ENCODE results near the gene DPY19L2.
A peak's percentile ranks its signal among the peaks of the same experiment; 100 is the strongest.
"Not testable (repeated sequence)": the region's sequence is repeated elsewhere in the genome, so short reads cannot be mapped to it uniquely, and the experiment has no call there.

The DPY19L2 gene

GRCh38 chr12:63680758-63681157 lies 12.5 kb upstream of the DPY19L2 start:
- not testable (repeated sequence) for DNase-seq; H3K4me1 ChIP-seq (ENCODE audit: control insufficient read depth, low read depth, low read length); H2AK5ac ChIP-seq (ENCODE audit: low read length); H4K8ac ChIP-seq (ENCODE audit: low read depth, low read length); H3K79me1 ChIP-seq (ENCODE audit: low read length); H2BK120ac ChIP-seq (ENCODE audit: low read depth, low read length); H3K9ac ChIP-seq (ENCODE audit: low read length); H2BK5ac ChIP-seq (ENCODE audit: low read length); H3K79me2 ChIP-seq (ENCODE audit: control insufficient read depth, insufficient read depth, low read length); H2BK15ac ChIP-seq (replicated peaks; ENCODE audit: low read depth); H3K4me2 ChIP-seq (ENCODE audit: low read length); H3K36me3 ChIP-seq (ENCODE audit: control insufficient read depth, insufficient read depth, low read length); H3K27ac ChIP-seq (ENCODE audit: low read depth, low read length); H3K4me3 ChIP-seq (ENCODE audit: low read length); H3K56ac ChIP-seq (ENCODE audit: low read length); H3K27me3 ChIP-seq (ENCODE audit: insufficient read depth, low read length, poor library complexity); H3K23ac ChIP-seq (ENCODE audit: low read length); H3K4ac ChIP-seq (ENCODE audit: low read depth, low read length); H3K18ac ChIP-seq (ENCODE audit: low read length); H4K5ac ChIP-seq (ENCODE audit: low read length)

- not testable (repeated sequence) for H3K18ac ChIP-seq (ENCODE audit: low read length); H2BK15ac ChIP-seq (replicated peaks; ENCODE audit: low read depth); H3K4me2 ChIP-seq (ENCODE audit: low read length); H3K56ac ChIP-seq (ENCODE audit: low read length); H3K79me1 ChIP-seq (ENCODE audit: low read length); H3K27ac ChIP-seq (ENCODE audit: low read depth, low read length); H3K27me3 ChIP-seq (ENCODE audit: insufficient read depth, low read length, poor library complexity); H2BK120ac ChIP-seq (ENCODE audit: low read depth, low read length); H4K5ac ChIP-seq (ENCODE audit: low read length); H2BK5ac ChIP-seq (ENCODE audit: low read length); H3K4me1 ChIP-seq (ENCODE audit: control insufficient read depth, low read depth, low read length); H3K4ac ChIP-seq (ENCODE audit: low read depth, low read length); H3K36me3 ChIP-seq (ENCODE audit: control insufficient read depth, insufficient read depth, low read length); H3K23ac ChIP-seq (ENCODE audit: low read length); H3K79me2 ChIP-seq (ENCODE audit: control insufficient read depth, insufficient read depth, low read length); H3K9ac ChIP-seq (ENCODE audit: low read length); H4K8ac ChIP-seq (ENCODE audit: low read depth, low read length); H3K4me3 ChIP-seq (ENCODE audit: low read length); DNase-seq; H2AK5ac ChIP-seq (ENCODE audit: low read length)
- no CpG with 5 or more reads among the region's 2 CpGs for WGBS (ENCODE audit: extremely low coverage, insufficient coverage, low lambda C conversion rate)
These were observed 4.3 kb upstream of the DPY19L2 start for GRCh38 chr12:63672550-63672949.

- no CpG with 5 or more reads among the region's 1 CpG for WGBS (ENCODE audit: extremely low coverage, insufficient coverage, low lambda C conversion rate)
- H2BK15ac ChIP-seq (replicated peaks; ENCODE audit: low read depth); H3K79me2 ChIP-seq (ENCODE audit: control insufficient read depth, insufficient read depth, low read length); H3K27ac ChIP-seq (ENCODE audit: low read depth, low read length); H3K27me3 ChIP-seq (ENCODE audit: insufficient read depth, low read length, poor library complexity); H3K4ac ChIP-seq (ENCODE audit: low read depth, low read length); H4K5ac ChIP-seq (ENCODE audit: low read length); H3K4me1 ChIP-seq (ENCODE audit: control insufficient read depth, low read depth, low read length); H2AK5ac ChIP-seq (ENCODE audit: low read length); H3K23ac ChIP-seq (ENCODE audit: low read length); H2BK120ac ChIP-seq (ENCODE audit: low read depth, low read length); H3K9ac ChIP-seq (ENCODE audit: low read length); H3K79me1 ChIP-seq (ENCODE audit: low read length); H4K8ac ChIP-seq (ENCODE audit: low read depth, low read length); H3K4me3 ChIP-seq (ENCODE audit: low read length); H3K4me2 ChIP-seq (ENCODE audit: low read length); H2BK5ac ChIP-seq (ENCODE audit: low read length); H3K18ac ChIP-seq (ENCODE audit: low read length); H3K56ac ChIP-seq (ENCODE audit: low read length); H3K36me3 ChIP-seq (ENCODE audit: control insufficient read depth, insufficient read depth, low read length): not testable (repeated sequence)
- peak; percentile 38 for DNase-seq
These were observed 1.6 kb upstream of the DPY19L2 start for GRCh38 chr12:63669936-63670335.

DNA sequence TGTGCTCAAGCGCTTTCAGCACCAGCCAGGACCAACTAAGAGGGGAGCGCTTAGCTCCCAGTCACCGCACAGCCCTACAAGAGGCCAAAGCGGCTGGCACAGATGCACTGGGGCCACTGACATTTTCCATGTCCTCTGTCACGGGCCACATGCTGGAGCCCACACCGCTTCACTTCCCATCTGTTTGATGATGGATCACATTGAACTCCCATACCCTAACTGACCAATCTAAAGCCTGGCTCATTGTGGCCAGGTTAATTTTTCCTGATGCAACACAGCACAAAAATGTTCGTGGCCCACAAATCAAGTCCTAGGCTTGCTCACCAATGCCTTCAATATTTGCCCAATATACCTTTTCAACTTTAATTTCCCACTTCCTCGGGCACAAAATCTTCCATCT lies 1.1 kb upstream of the DPY19L2 start:
- WGBS (ENCODE audit: extremely low coverage, insufficient coverage, low lambda C conversion rate), result no CpG with 5 or more reads among the region's 8 CpGs
- H3K4me3 ChIP-seq (ENCODE audit: low read length), result not testable (repeated sequence)

DNA sequence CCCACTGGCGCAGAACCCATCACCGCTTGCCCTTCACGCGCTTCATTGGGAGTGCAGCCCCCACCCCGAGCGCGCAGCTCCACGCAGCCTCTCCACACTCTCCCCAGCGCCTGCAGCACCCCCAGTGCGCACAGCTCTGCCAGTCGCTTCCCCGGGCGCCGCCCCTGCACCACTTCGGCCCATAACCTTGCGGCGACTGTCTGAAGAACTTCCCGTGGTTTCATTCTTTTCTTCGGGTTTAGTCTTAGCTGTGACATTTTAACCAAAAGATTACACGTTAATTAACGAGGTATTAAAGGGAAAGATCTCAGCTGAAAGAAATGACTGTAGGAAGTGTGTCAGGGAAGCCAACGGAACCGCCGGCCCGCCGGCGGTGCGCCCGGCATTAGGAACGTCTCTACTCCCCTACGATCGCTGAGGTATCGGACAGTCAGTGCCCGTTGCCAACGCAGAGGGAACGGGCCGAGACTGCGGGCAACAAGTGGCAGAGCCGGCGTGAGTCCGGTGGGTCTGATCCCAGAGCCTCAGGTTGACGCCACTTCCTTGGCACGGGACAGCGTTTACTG lies 590 bp upstream of the DPY19L2 start:
- DNase-seq, result peak; percentile 39
- not testable (repeated sequence) for H2BK5ac ChIP-seq (ENCODE audit: low read length); H2BK120ac ChIP-seq (ENCODE audit: low read depth, low read length); H4K8ac ChIP-seq (ENCODE audit: low read depth, low read length); H3K27ac ChIP-seq (ENCODE audit: low read depth, low read length); H2AK5ac ChIP-seq (ENCODE audit: low read length); H3K4me1 ChIP-seq (ENCODE audit: control insufficient read depth, low read depth, low read length); H3K27me3 ChIP-seq (ENCODE audit: insufficient read depth, low read length, poor library complexity); H3K18ac ChIP-seq (ENCODE audit: low read length); H3K36me3 ChIP-seq (ENCODE audit: control insufficient read depth, insufficient read depth, low read length); H3K79me2 ChIP-seq (ENCODE audit: control insufficient read depth, insufficient read depth, low read length); H4K5ac ChIP-seq (ENCODE audit: low read length); H3K23ac ChIP-seq (ENCODE audit: low read length); H3K4me3 ChIP-seq (ENCODE audit: low read length); H2BK15ac ChIP-seq (replicated peaks; ENCODE audit: low read depth); H3K79me1 ChIP-seq (ENCODE audit: low read length)
- peak overlapping the region; percentile 38 for H3K4me2 ChIP-seq (ENCODE audit: low read length)
- no CpG with 5 or more reads among the region's 44 CpGs for WGBS (ENCODE audit: extremely low coverage, insufficient coverage, low lambda C conversion rate)
- peak overlapping the region; percentile 9 for H3K4ac ChIP-seq (ENCODE audit: low read depth, low read length)
- H3K56ac ChIP-seq (ENCODE audit: low read length), result peak overlapping the region; percentile 87
- peak overlapping the region; percentile 79 for H3K9ac ChIP-seq (ENCODE audit: low read length)

More for the DNA sequence above, 1.1 kb upstream of the DPY19L2 start:
- not testable (repeated sequence) for H2BK5ac ChIP-seq (ENCODE audit: low read length); H3K4ac ChIP-seq (ENCODE audit: low read depth, low read length); H3K4me1 ChIP-seq (ENCODE audit: control insufficient read depth, low read depth, low read length); H3K27me3 ChIP-seq (ENCODE audit: insufficient read depth, low read length, poor library complexity); H2BK120ac ChIP-seq (ENCODE audit: low read depth, low read length); H3K27ac ChIP-seq (ENCODE audit: low read depth, low read length); H3K4me2 ChIP-seq (ENCODE audit: low read length); H2AK5ac ChIP-seq (ENCODE audit: low read length); DNase-seq; H2BK15ac ChIP-seq (replicated peaks; ENCODE audit: low read depth); H4K8ac ChIP-seq (ENCODE audit: low read depth, low read length); H3K36me3 ChIP-seq (ENCODE audit: control insufficient read depth, insufficient read depth, low read length); H3K79me2 ChIP-seq (ENCODE audit: control insufficient read depth, insufficient read depth, low read length); H3K79me1 ChIP-seq (ENCODE audit: low read length); H3K56ac ChIP-seq (ENCODE audit: low read length); H4K5ac ChIP-seq (ENCODE audit: low read length); H3K9ac ChIP-seq (ENCODE audit: low read length); H3K23ac ChIP-seq (ENCODE audit: low read length); H3K18ac ChIP-seq (ENCODE audit: low read length)

DNA sequence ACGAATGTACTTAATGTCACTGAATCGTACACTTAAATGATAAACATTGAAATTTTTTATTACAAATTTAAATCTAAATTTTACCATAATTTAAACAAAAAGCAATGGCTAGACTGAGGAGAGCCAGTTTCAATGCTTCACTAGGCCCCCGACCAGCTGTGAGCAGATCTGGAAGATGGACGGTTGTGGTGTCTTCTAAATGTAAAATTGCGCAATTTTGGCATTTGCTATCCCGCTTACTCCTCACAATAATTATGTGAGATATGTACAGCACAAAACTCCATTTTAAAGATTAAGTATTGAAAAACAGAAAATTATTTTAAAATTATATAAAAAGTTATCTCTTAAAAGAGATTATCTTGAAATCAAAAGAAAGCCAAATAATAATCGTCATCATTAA lies 5.3 kb downstream of the DPY19L2 start:
- not testable (repeated sequence) for DNase-seq; H3K9ac ChIP-seq (ENCODE audit: low read length); H3K79me2 ChIP-seq (ENCODE audit: control insufficient read depth, insufficient read depth, low read length); H3K4me2 ChIP-seq (ENCODE audit: low read length); H3K4me1 ChIP-seq (ENCODE audit: control insufficient read depth, low read depth, low read length); H3K4ac ChIP-seq (ENCODE audit: low read depth, low read length); H2BK5ac ChIP-seq (ENCODE audit: low read length); H3K4me3 ChIP-seq (ENCODE audit: low read length); H3K27ac ChIP-seq (ENCODE audit: low read depth, low read length); H3K36me3 ChIP-seq (ENCODE audit: control insufficient read depth, insufficient read depth, low read length); H4K5ac ChIP-seq (ENCODE audit: low read length); H4K8ac ChIP-seq (ENCODE audit: low read depth, low read length); H3K18ac ChIP-seq (ENCODE audit: low read length); H3K27me3 ChIP-seq (ENCODE audit: insufficient read depth, low read length, poor library complexity); H3K23ac ChIP-seq (ENCODE audit: low read length); H3K56ac ChIP-seq (ENCODE audit: low read length); H3K79me1 ChIP-seq (ENCODE audit: low read length); H2AK5ac ChIP-seq (ENCODE audit: low read length); H2BK15ac ChIP-seq (replicated peaks; ENCODE audit: low read depth); H2BK120ac ChIP-seq (ENCODE audit: low read depth, low read length)
- no CpG with 5 or more reads among the region's 7 CpGs for WGBS (ENCODE audit: extremely low coverage, insufficient coverage, low lambda C conversion rate)

Data from mesendoderm (in vitro differentiated cells).